Osteocyte (in vitro differentiated cells): ENCODE data around the gene HDAC9. TPM values are rescaled to one million over a fixed set of nuclear protein-coding genes. Genes with fewer than 3 reads are reported as not detected.

Source experiments
- DNase-seq: peaks from one replicate; pipeline ENCODE4 v3.0.0; 2021; ENCODE audit warnings: mixed read lengths; ENCODE audit not compliant: unreplicated experiment; ENCODE audit errors: extremely low spot score
- H3K27ac Mint-ChIP-seq: one replicate; pipeline ENCODE4 v1.8.0; 2021; ENCODE audit warnings: mild to moderate bottlenecking, mixed read lengths; ENCODE audit not compliant: unreplicated experiment
- H3K27me3 Mint-ChIP-seq: one replicate; pipeline ENCODE4 v1.8.0; 2021; ENCODE audit warnings: mixed read lengths; ENCODE audit not compliant: unreplicated experiment
- H3K36me3 Mint-ChIP-seq: one replicate; pipeline ENCODE4 v1.8.0; 2021; ENCODE audit warnings: mixed read lengths; ENCODE audit not compliant: unreplicated experiment
- H3K4me1 Mint-ChIP-seq: one replicate; pipeline ENCODE4 v1.8.0; 2021; ENCODE audit warnings: mixed read lengths; ENCODE audit not compliant: unreplicated experiment
- H3K4me3 Mint-ChIP-seq: one replicate; pipeline ENCODE4 v1.8.0; 2021; ENCODE audit warnings: mild to moderate bottlenecking, moderate library complexity, mixed read lengths; ENCODE audit not compliant: unreplicated experiment
- H3K9me3 Mint-ChIP-seq: one replicate; pipeline ENCODE4 v1.8.0; 2021; ENCODE audit warnings: mixed read lengths; ENCODE audit not compliant: unreplicated experiment
- CTCF ChIP-seq: fragments of 200-600 bp; sonication (generic); IDR thresholded peaks from 2 replicates; pipeline ENCODE4 v1.5.0; 2021; ENCODE audit warnings: antibody characterized with exemption, mild to moderate bottlenecking, moderate library complexity
- total RNA-seq: library from RNA; stranded (reverse); gene quantifications from 2 replicates; pipeline ENCODE4 v1.2.1, GENCODE V29; 2021

Gene HDAC9
- total RNA-seq, 1 donor from 2014 or later, result 0.81 TPM

- Mint-ChIP-seq H3K9me3 (no peaks in the 10 kb centered on the region), H3K27me3 (no peaks in the 10 kb centered on the region), H3K4me1 (peaks cover 20% of the 10 kb centered on the region), H3K27ac (no peak overlapping the region), H3K36me3 (no peaks in the 10 kb centered on the region), H3K4me3 (no peak overlapping the region)
- TF ChIP-seq CTCF, result no peak
- DNase-seq, result no peak
Measured at GRCh38 chr7:18872344-18872743, 376.8 kb downstream of the HDAC9 start.

- Mint-ChIP-seq H3K4me1 (peaks cover 13% of the 10 kb centered on the region), H3K27me3 (no peaks in the 10 kb centered on the region), H3K27ac (peak overlapping the region; percentile 18), H3K4me3 (no peak overlapping the region), H3K36me3 (no peaks in the 10 kb centered on the region), H3K9me3 (peaks cover 2% of the 10 kb centered on the region)
- peak; percentile 62 for TF ChIP-seq CTCF
- no peak for DNase-seq
Measured at GRCh38 chr7:18873734-18874336, 378.3 kb downstream of the HDAC9 start.

- DNase-seq, result no peak
Measured at GRCh38 chr7:18874880-18875279, 379.3 kb downstream of the HDAC9 start.

GRCh38 chr7:18877874-18878273 is 382.3 kb downstream of the HDAC9 start:
- no peak for TF ChIP-seq CTCF
- Mint-ChIP-seq H3K4me3 (no peak overlapping the region), H3K27me3 (no peaks in the 10 kb centered on the region), H3K36me3 (peaks cover 3% of the 10 kb centered on the region), H3K9me3 (peaks cover 11% of the 10 kb centered on the region), H3K27ac (no peak overlapping the region), H3K4me1 (peaks cover 13% of the 10 kb centered on the region)
- DNase-seq, result no peak

More at GRCh38 chr7:18874880-18875279, 379.3 kb downstream of the HDAC9 start:
- Mint-ChIP-seq H3K36me3 (peaks cover 3% of the 10 kb centered on the region), H3K9me3 (peaks cover 11% of the 10 kb centered on the region), H3K27ac (no peak overlapping the region), H3K4me1 (peaks cover 13% of the 10 kb centered on the region), H3K27me3 (no peaks in the 10 kb centered on the region), H3K4me3 (no peak overlapping the region)
- no peak for TF ChIP-seq CTCF

GRCh38 chr7:18886832-18887231 is 391.3 kb downstream of the HDAC9 start:
- TF ChIP-seq CTCF, result no peak
- no peaks in the 10 kb centered on the region for H3K36me3 Mint-ChIP-seq
- peaks cover 5% of the 10 kb centered on the region for H3K4me1 Mint-ChIP-seq
- H3K27me3 Mint-ChIP-seq, result no peaks in the 10 kb centered on the region
- H3K4me3 Mint-ChIP-seq, result no peak overlapping the region
- no peak overlapping the region for H3K27ac Mint-ChIP-seq
- H3K9me3 Mint-ChIP-seq, result no peaks in the 10 kb centered on the region
- no peak for DNase-seq
